HepG2 (cell line): ENCODE results near the gene ATP2A2. TPM values are rescaled to one million over a fixed set of nuclear protein-coding genes. Genes with fewer than 3 reads are reported as not detected.

Source experiments
- CBX2 ChIP-seq, 2 experiments: fragments of 200-600 bp in 1 of 2; sonication (generic); formaldehyde crosslinking in 1 of 2; IDR thresholded peaks; 2 replicates each; pipeline versions ENCODE4 v1.7.0 to v1.8.1; 2018 to 2022; ENCODE audit warnings: low read depth in 2 of 2, low read length in 1 of 2, mild to moderate bottlenecking in 1 of 2, missing genetic modification reagents in 1 of 2
- FOXK2 ChIP-seq: fragments of 450-650 bp; IDR thresholded peaks from 2 replicates; pipeline ENCODE4 v1.6.1; 2016
- FOXO1 ChIP-seq: sonication (generic); formaldehyde crosslinking; IDR thresholded peaks from 2 replicates; pipeline ENCODE4 v1.4.0; 2020; ENCODE audit warnings: missing genetic modification reagents
- SPEN ChIP-seq: sonication (generic); formaldehyde crosslinking; IDR thresholded peaks from 2 replicates; pipeline ENCODE4 v1.5.1; 2020; ENCODE audit warnings: low read depth, mild to moderate bottlenecking, missing genetic modification reagents
- TBX2 ChIP-seq: sonication (generic); formaldehyde crosslinking; IDR thresholded peaks from 2 replicates; pipeline ENCODE4 v1.5.0; 2020; ENCODE audit warnings: missing genetic modification reagents, mild to moderate bottlenecking, borderline replicate concordance
- ZFX ChIP-seq: sonication (generic); formaldehyde crosslinking; IDR thresholded peaks from 2 replicates; pipeline ENCODE4 v1.4.0; 2020; ENCODE audit warnings: mild to moderate bottlenecking, low read depth, missing genetic modification reagents, moderate library complexity
- ZFY ChIP-seq: sonication (generic); formaldehyde crosslinking; IDR thresholded peaks from 2 replicates; pipeline ENCODE4 v1.4.0; 2020; ENCODE audit warnings: missing genetic modification reagents
- ZNF441 ChIP-seq: sonication (generic); formaldehyde crosslinking; IDR thresholded peaks from 2 replicates; pipeline ENCODE4 v1.7.0; 2021; ENCODE audit warnings: missing genetic modification reagents, borderline replicate concordance
- ZNF816 ChIP-seq: sonication (generic); formaldehyde crosslinking; IDR thresholded peaks from 2 replicates; pipeline ENCODE4 v1.8.0; 2022; ENCODE audit warnings: missing genetic modification reagents, mild to moderate bottlenecking, borderline replicate concordance
- polyA plus RNA-seq, 8 experiments: library from polyadenylated mRNA; depleted of rRNA in 3 of 8; stranded (reverse) in 7 of 8; unstranded in 1 of 8; fragments of >200 nt; fragmentation: Illumina TruSeq in 4 of 8; extraction: Trizol in 4 of 8; gene quantifications; 2 replicates each; pipeline versions ENCODE4 v1.2.1 to v1.2.3, GENCODE V29; 2011 to 2016; ENCODE audit warnings: low read depth in 4 of 8, missing spikeins in 1 of 8, mixed read lengths in 1 of 8; ENCODE audit not compliant: insufficient read depth in 1 of 8
- total RNA-seq, 5 experiments: library from RNA; depleted of rRNA; stranded (reverse); fragments of >200 nt; fragmentation: Illumina TruSeq; extraction: Trizol; gene quantifications; 2 replicates each; pipeline ENCODE4 v1.2.3, GENCODE V29; 2016; ENCODE audit warnings: low read depth in 1 of 5
- TF ChIP-seq, protein P1 (sequence below), 2 experiments: sonication (generic) in 1 of 2; formaldehyde crosslinking in 1 of 2; IDR thresholded peaks; 2 replicates each; pipeline versions ENCODE4 v1.5.1 to v1.6.1; 2011 to 2020; ENCODE audit warnings: borderline replicate concordance in 1 of 2, low read depth in 1 of 2, low read length in 1 of 2, mild to moderate bottlenecking in 1 of 2, missing genetic modification reagents in 1 of 2, moderate library complexity in 1 of 2
- TF ChIP-seq, protein P2 (sequence below): IDR thresholded peaks from 2 replicates; pipeline ENCODE4 v1.6.1; 2016; ENCODE audit warnings: mild to moderate bottlenecking
- TF ChIP-seq, protein P3 (sequence below): sonication (generic); formaldehyde crosslinking; IDR thresholded peaks from 2 replicates; pipeline ENCODE4 v1.4.0; 2020; ENCODE audit warnings: mild to moderate bottlenecking, missing genetic modification reagents
- TF ChIP-seq, protein P4 (sequence below): sonication (generic); formaldehyde crosslinking; IDR thresholded peaks from 2 replicates; pipeline ENCODE4 v1.5.0; 2020; ENCODE audit warnings: mild to moderate bottlenecking, missing genetic modification reagents, borderline replicate concordance

The ATP2A2 gene
- total and polyA plus RNA-seq, 2 of the 13 experiments (the other 11 are each of a cell fraction or from before 2014, with no cell fraction given) = 35.4 to 85.5 TPM

DNA sequence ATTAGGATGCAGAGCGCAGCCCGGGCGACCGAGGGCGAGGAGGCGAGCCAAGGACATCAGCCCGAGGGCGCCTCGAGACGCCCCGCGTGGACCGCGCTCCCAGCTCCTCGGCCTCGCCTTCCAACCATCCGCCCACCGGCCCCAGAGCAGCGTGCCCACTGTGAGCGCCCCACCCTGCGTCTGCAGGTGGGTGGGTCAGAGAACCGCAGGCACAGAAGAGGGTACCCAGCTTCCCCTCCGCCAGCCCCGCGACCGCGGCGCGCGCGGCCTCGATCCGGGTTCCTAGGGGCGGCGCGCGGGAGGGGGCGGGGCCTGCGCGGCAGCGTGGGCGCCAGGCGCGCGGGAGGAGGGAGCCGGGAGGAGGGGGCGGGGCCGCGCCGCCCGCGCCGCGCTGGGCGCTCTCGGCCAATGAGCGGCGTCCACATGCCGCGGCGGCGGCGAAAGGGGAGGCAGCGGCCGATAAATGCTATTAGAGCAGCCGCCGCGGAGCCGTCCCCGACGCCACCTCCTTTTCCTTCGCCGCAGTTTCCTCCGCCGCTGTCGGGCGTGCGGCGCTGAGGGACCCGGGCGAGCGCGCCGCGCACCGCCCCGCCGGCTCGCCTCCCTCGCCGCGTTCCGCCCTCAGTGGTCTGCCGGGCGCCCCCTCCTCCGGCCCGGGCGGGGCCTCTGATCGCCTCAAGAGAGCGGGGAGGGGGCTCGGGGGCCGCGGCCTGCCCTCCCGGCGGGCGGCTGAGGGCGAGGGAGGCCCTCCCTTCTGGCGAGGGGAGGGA lies at the start of gene ATP2A2 (continued):
- TF ChIP-seq, protein P1, sequence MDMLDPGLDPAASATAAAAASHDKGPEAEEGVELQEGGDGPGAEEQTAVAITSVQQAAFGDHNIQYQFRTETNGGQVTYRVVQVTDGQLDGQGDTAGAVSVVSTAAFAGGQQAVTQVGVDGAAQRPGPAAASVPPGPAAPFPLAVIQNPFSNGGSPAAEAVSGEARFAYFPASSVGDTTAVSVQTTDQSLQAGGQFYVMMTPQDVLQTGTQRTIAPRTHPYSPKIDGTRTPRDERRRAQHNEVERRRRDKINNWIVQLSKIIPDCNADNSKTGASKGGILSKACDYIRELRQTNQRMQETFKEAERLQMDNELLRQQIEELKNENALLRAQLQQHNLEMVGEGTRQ (IDR thresholded peaks at IDR 0.05; ENCODE audit: low read depth, low read length) = no peak
- TF ChIP-seq, protein P1 (CRISPR knock-in tag; IDR thresholded peaks at IDR 0.05; ENCODE audit: borderline replicate concordance) = no peak
- TF ChIP-seq, protein P2, sequence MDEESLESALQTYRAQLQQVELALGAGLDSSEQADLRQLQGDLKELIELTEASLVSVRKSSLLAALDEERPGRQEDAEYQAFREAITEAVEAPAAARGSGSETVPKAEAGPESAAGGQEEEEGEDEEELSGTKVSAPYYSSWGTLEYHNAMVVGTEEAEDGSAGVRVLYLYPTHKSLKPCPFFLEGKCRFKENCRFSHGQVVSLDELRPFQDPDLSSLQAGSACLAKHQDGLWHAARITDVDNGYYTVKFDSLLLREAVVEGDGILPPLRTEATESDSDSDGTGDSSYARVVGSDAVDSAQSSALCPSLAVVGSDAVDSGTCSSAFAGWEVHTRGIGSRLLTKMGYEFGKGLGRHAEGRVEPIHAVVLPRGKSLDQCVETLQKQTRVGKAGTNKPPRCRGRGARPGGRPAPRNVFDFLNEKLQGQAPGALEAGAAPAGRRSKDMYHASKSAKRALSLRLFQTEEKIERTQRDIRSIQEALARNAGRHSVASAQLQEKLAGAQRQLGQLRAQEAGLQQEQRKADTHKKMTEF = peak; percentile 40; the same call in 1 of the 2 replicates
- 0 out of 2 replicates have a peak, but pooled peaks have one; percentile 25 for TF ChIP-seq ZNF441 (CRISPR knock-in tag)
- no peak for TF ChIP-seq FOXO1 (CRISPR knock-in tag)
- TF ChIP-seq, protein P3, sequence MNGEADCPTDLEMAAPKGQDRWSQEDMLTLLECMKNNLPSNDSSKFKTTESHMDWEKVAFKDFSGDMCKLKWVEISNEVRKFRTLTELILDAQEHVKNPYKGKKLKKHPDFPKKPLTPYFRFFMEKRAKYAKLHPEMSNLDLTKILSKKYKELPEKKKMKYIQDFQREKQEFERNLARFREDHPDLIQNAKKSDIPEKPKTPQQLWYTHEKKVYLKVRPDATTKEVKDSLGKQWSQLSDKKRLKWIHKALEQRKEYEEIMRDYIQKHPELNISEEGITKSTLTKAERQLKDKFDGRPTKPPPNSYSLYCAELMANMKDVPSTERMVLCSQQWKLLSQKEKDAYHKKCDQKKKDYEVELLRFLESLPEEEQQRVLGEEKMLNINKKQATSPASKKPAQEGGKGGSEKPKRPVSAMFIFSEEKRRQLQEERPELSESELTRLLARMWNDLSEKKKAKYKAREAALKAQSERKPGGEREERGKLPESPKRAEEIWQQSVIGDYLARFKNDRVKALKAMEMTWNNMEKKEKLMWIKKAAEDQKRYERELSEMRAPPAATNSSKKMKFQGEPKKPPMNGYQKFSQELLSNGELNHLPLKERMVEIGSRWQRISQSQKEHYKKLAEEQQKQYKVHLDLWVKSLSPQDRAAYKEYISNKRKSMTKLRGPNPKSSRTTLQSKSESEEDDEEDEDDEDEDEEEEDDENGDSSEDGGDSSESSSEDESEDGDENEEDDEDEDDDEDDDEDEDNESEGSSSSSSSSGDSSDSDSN = no peak; the same call in 1 of the 2 replicates
- peak; percentile 50; the same call in 1 of the 2 replicates for TF ChIP-seq TBX2 (CRISPR knock-in tag)
- TF ChIP-seq ZNF816 (CRISPR knock-in tag) = no peak
- TF ChIP-seq, protein P4, sequence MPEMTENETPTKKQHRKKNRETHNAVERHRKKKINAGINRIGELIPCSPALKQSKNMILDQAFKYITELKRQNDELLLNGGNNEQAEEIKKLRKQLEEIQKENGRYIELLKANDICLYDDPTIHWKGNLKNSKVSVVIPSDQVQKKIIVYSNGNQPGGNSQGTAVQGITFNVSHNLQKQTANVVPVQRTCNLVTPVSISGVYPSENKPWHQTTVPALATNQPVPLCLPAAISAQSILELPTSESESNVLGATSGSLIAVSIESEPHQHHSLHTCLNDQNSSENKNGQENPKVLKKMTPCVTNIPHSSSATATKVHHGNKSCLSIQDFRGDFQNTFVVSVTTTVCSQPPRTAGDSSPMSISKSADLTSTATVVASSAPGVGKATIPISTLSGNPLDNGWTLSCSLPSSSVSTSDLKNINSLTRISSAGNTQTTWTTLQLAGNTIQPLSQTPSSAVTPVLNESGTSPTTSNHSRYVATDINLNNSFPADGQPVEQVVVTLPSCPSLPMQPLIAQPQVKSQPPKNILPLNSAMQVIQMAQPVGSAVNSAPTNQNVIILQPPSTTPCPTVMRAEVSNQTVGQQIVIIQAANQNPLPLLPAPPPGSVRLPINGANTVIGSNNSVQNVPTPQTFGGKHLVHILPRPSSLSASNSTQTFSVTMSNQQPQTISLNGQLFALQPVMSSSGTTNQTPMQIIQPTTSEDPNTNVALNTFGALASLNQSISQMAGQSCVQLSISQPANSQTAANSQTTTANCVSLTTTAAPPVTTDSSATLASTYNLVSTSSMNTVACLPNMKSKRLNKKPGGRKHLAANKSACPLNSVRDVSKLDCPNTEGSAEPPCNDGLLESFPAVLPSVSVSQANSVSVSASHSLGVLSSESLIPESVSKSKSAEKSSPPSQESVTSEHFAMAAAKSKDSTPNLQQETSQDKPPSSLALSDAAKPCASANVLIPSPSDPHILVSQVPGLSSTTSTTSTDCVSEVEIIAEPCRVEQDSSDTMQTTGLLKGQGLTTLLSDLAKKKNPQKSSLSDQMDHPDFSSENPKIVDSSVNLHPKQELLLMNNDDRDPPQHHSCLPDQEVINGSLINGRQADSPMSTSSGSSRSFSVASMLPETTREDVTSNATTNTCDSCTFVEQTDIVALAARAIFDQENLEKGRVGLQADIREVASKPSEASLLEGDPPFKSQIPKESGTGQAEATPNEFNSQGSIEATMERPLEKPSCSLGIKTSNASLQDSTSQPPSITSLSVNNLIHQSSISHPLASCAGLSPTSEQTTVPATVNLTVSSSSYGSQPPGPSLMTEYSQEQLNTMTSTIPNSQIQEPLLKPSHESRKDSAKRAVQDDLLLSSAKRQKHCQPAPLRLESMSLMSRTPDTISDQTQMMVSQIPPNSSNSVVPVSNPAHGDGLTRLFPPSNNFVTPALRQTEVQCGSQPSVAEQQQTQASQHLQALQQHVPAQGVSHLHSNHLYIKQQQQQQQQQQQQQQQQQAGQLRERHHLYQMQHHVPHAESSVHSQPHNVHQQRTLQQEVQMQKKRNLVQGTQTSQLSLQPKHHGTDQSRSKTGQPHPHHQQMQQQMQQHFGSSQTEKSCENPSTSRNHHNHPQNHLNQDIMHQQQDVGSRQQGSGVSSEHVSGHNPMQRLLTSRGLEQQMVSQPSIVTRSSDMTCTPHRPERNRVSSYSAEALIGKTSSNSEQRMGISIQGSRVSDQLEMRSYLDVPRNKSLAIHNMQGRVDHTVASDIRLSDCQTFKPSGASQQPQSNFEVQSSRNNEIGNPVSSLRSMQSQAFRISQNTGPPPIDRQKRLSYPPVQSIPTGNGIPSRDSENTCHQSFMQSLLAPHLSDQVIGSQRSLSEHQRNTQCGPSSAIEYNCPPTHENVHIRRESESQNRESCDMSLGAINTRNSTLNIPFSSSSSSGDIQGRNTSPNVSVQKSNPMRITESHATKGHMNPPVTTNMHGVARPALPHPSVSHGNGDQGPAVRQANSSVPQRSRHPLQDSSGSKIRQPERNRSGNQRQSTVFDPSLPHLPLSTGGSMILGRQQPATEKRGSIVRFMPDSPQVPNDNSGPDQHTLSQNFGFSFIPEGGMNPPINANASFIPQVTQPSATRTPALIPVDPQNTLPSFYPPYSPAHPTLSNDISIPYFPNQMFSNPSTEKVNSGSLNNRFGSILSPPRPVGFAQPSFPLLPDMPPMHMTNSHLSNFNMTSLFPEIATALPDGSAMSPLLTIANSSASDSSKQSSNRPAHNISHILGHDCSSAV (CRISPR knock-in tag) = no peak
- peak; percentile 67 for TF ChIP-seq ZFX (CRISPR knock-in tag)
- no peak for TF ChIP-seq CBX2 (IDR thresholded peaks at IDR 0.05; ENCODE audit: low read depth, low read length)
- no peak for TF ChIP-seq CBX2 (CRISPR knock-in tag; IDR thresholded peaks at IDR 0.05; ENCODE audit: low read depth)
- TF ChIP-seq ZFY (CRISPR knock-in tag) = peak; percentile 66
- TF ChIP-seq SPEN (CRISPR knock-in tag) = peak; percentile 6; the same call in 1 of the 2 replicates
- no peak for TF ChIP-seq FOXK2
